ENCODE data around the gene HTRA1. TPM values are rescaled to one million over a fixed set of nuclear protein-coding genes. Genes with fewer than 3 reads are reported as not detected.

HTRA1 gene
- total RNA-seq, 1 donor from 2014 or later, result 1,504 TPM

- H3K4me3 Mint-ChIP-seq (ENCODE audit: unreplicated experiment), result no peak overlapping the region
- H3K36me3 Mint-ChIP-seq (ENCODE audit: low read depth), result peaks cover 11% of the 10 kb centered on the region
- peaks cover 99% of the 10 kb centered on the region for H3K4me1 Mint-ChIP-seq (ENCODE audit: low read depth)
- no peaks in the 10 kb centered on the region for H3K9me3 Mint-ChIP-seq (ENCODE audit: low read depth)
- H3K27ac Mint-ChIP-seq (ENCODE audit: unreplicated experiment), result peak overlapping the region; percentile 96
- DNase-seq (ENCODE audit: low spot score), result no peak
- H3K27me3 Mint-ChIP-seq (ENCODE audit: low read depth), result no peaks in the 10 kb centered on the region
- TF ChIP-seq, protein P1, sequence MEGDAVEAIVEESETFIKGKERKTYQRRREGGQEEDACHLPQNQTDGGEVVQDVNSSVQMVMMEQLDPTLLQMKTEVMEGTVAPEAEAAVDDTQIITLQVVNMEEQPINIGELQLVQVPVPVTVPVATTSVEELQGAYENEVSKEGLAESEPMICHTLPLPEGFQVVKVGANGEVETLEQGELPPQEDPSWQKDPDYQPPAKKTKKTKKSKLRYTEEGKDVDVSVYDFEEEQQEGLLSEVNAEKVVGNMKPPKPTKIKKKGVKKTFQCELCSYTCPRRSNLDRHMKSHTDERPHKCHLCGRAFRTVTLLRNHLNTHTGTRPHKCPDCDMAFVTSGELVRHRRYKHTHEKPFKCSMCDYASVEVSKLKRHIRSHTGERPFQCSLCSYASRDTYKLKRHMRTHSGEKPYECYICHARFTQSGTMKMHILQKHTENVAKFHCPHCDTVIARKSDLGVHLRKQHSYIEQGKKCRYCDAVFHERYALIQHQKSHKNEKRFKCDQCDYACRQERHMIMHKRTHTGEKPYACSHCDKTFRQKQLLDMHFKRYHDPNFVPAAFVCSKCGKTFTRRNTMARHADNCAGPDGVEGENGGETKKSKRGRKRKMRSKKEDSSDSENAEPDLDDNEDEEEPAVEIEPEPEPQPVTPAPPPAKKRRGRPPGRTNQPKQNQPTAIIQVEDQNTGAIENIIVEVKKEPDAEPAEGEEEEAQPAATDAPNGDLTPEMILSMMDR (IDR thresholded peaks at IDR 0.05), result no peak
Measured at GRCh38 chr10:122490786-122491680, 29.7 kb downstream of the HTRA1 start.

DNA sequence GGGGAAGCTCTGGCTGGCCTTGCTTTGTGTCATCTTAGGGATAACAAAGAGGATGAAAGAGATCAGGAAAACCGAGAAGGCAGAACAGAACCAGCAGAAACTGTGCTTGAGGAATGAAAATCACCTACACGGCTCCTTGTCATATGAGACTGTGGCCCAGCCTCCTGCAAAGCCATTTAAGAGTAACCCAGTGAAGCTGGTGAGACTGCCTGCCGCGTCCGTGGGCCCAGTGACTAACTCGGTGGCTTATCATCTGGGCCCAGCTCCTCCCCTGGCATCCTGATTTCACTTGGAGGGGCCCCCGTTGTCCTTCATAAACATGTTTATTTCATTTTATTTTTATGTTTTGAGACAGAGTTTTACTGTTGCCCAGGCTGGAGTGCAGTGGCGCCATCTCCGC, 30.7 kb downstream of the HTRA1 start:
- Mint-ChIP-seq H3K27ac (ENCODE audit: unreplicated experiment) (peak overlapping the region; percentile 96), H3K9me3 (ENCODE audit: low read depth) (no peaks in the 10 kb centered on the region), H3K27me3 (ENCODE audit: low read depth) (no peaks in the 10 kb centered on the region), H3K4me3 (ENCODE audit: unreplicated experiment) (no peak overlapping the region), H3K36me3 (ENCODE audit: low read depth) (peaks cover 11% of the 10 kb centered on the region), H3K4me1 (ENCODE audit: low read depth) (peaks cover 99% of the 10 kb centered on the region)
- TF ChIP-seq, protein P1 (IDR thresholded peaks at IDR 0.05), result no peak
- no peak for DNase-seq (ENCODE audit: low spot score)

DNA sequence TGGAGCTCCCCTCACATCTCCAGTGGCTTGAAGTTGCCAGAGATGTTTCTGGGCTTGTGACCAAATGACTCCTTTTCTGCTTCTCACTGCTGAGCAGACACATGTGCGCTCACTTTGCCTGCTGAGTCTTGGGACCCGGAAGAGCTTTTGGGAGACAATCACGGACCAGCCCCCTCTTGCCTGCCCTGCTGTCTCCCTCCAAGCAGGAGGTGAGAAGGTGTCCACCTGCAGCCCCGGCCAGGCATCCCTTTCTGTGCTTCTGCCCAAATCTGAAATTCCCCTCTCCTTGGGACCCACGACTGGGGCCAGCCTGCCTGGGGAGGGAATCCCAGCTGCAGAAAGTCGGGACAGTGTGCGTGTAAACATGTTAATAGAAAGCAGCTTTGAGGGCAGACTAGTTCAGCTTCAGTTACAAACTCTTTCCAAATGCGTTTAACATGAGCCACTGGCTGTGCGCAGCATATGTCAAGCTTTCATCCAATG, 31.7 kb downstream of the HTRA1 start:
- peak overlapping the region; percentile 34 for H3K4me3 Mint-ChIP-seq (ENCODE audit: unreplicated experiment)
- TF ChIP-seq, protein P1 (IDR thresholded peaks at IDR 0.05), result no peak
- H3K9me3 Mint-ChIP-seq (ENCODE audit: low read depth), result no peaks in the 10 kb centered on the region
- peak overlapping the region; percentile 96 for H3K27ac Mint-ChIP-seq (ENCODE audit: unreplicated experiment)
- DNase-seq (ENCODE audit: low spot score), result no peak
- peaks cover 93% of the 10 kb centered on the region for H3K4me1 Mint-ChIP-seq (ENCODE audit: low read depth)
- H3K27me3 Mint-ChIP-seq (ENCODE audit: low read depth), result no peaks in the 10 kb centered on the region
- H3K36me3 Mint-ChIP-seq (ENCODE audit: low read depth), result peaks cover 12% of the 10 kb centered on the region

GRCh38 chr10:122493761-122494160, 32.4 kb downstream of the HTRA1 start:
- peaks cover 14% of the 10 kb centered on the region for H3K36me3 Mint-ChIP-seq (ENCODE audit: low read depth)
- H3K27ac Mint-ChIP-seq (ENCODE audit: unreplicated experiment), result peak overlapping the region; percentile 96
- peak overlapping the region; percentile 61 for H3K4me3 Mint-ChIP-seq (ENCODE audit: unreplicated experiment)
- TF ChIP-seq, protein P1 (IDR thresholded peaks at IDR 0.05), result no peak
- peaks cover 95% of the 10 kb centered on the region for H3K4me1 Mint-ChIP-seq (ENCODE audit: low read depth)
- DNase-seq (ENCODE audit: low spot score), result no peak
- H3K9me3 Mint-ChIP-seq (ENCODE audit: low read depth), result no peaks in the 10 kb centered on the region
- H3K27me3 Mint-ChIP-seq (ENCODE audit: low read depth), result no peaks in the 10 kb centered on the region

GRCh38 chr10:122494173-122494820, 32.9 kb downstream of the HTRA1 start:
- peak overlapping the region; percentile 96 for H3K27ac Mint-ChIP-seq (ENCODE audit: unreplicated experiment)
- no peaks in the 10 kb centered on the region for H3K9me3 Mint-ChIP-seq (ENCODE audit: low read depth)
- peaks cover 12% of the 10 kb centered on the region for H3K36me3 Mint-ChIP-seq (ENCODE audit: low read depth)
- H3K27me3 Mint-ChIP-seq (ENCODE audit: low read depth), result no peaks in the 10 kb centered on the region
- DNase-seq (ENCODE audit: low spot score), result no peak
- peak overlapping the region; percentile 61 for H3K4me3 Mint-ChIP-seq (ENCODE audit: unreplicated experiment)
- TF ChIP-seq, protein P1 (IDR thresholded peaks at IDR 0.05), result no peak
- peaks cover 95% of the 10 kb centered on the region for H3K4me1 Mint-ChIP-seq (ENCODE audit: low read depth)

Data from chondrocyte (in vitro differentiated cells).